DND-41 (cell line): ENCODE measurements around the gene CDC37L1.

ENCODE experiments used
- ATAC-seq: fragments of 200-7000 bp; cut with Tn5 transposase; 3 replicates; pipeline ENCODE4 v1.9.1; 2021; ENCODE audit warnings: low read depth; ENCODE audit not compliant: insufficient read depth
- DNase-seq: peaks from one replicate; pipeline ENCODE4 v3.0.0-alpha.2; 2020
- H2AFZ ChIP-seq: 2 replicates; pipeline ENCODE4 v1.6.0; 2012; ENCODE audit warnings: low read depth, low read length
- H3K27ac ChIP-seq: 2 replicates; pipeline ENCODE4 v1.5.1; 2012; ENCODE audit warnings: low read length, inconsistent platforms
- H3K27me3 ChIP-seq: fragments of 200-600 bp; sonication (generic); 2 replicates; pipeline ENCODE4 v1.6.0; 2012; ENCODE audit warnings: low read length, mild to moderate bottlenecking, inconsistent platforms; ENCODE audit not compliant: insufficient read depth, poor library complexity
- H3K36me3 ChIP-seq: 2 replicates; pipeline ENCODE4 v1.5.1; 2012; ENCODE audit warnings: low read length, inconsistent platforms; ENCODE audit not compliant: insufficient read depth
- H3K4me1 ChIP-seq: 2 replicates; pipeline ENCODE4 v1.5.1; 2012; ENCODE audit warnings: mild to moderate bottlenecking, low read length; ENCODE audit not compliant: insufficient read depth
- H3K4me2 ChIP-seq: 2 replicates; pipeline ENCODE4 v1.6.0; 2012; ENCODE audit warnings: mild to moderate bottlenecking, moderate library complexity, low read length, inconsistent platforms; ENCODE audit not compliant: insufficient read depth
- H3K4me3 ChIP-seq, 2 experiments: fragments of 200-600 bp in 1 of 2; shearing (Covaris generic) in 1 of 2; 2 replicates each; pipeline ENCODE4 v1.5.1; 2012 to 2016; ENCODE audit warnings: inconsistent platforms in 2 of 2, low read length in 2 of 2, mild to moderate bottlenecking in 2 of 2, low read depth in 1 of 2, moderate library complexity in 1 of 2
- H3K79me2 ChIP-seq: 2 replicates; pipeline ENCODE4 v1.6.0; 2012; ENCODE audit warnings: low read length, inconsistent platforms; ENCODE audit not compliant: insufficient read depth
- H3K9ac ChIP-seq: 2 replicates; pipeline ENCODE4 v1.6.0; 2012; ENCODE audit warnings: low read depth, mild to moderate bottlenecking, inconsistent platforms, low read length, moderate library complexity
- H3K9me3 ChIP-seq: 2 replicates; pipeline ENCODE4 v1.5.1; 2012; ENCODE audit warnings: low read length, moderate library complexity, mild to moderate bottlenecking, inconsistent platforms; ENCODE audit not compliant: insufficient read depth, severe bottlenecking
- H4K20me1 ChIP-seq: 2 replicates; pipeline ENCODE4 v1.6.0; 2012; ENCODE audit warnings: low read length; ENCODE audit not compliant: insufficient read depth
- EZH2 ChIP-seq: IDR thresholded peaks from 3 replicates; pipeline ENCODE4 v1.6.1; 2012; ENCODE audit warnings: borderline replicate concordance, low read depth, mild to moderate bottlenecking, moderate library complexity, low read length, inconsistent platforms; ENCODE audit not compliant: severe bottlenecking
- TF ChIP-seq, protein P1 (sequence below): IDR thresholded peaks from 2 replicates; pipeline ENCODE4 v1.5.1; 2012; ENCODE audit warnings: borderline replicate concordance, low read length, moderate library complexity, mild to moderate bottlenecking; ENCODE audit not compliant: poor library complexity, severe bottlenecking; ENCODE audit errors: extremely low read depth

The CDC37L1 gene

GRCh38 chr9:4639420-4639819, 39.9 kb upstream of the CDC37L1 start:
- Histone ChIP-seq H3K9me3 (no peaks in the 10 kb centered on the region), H3K36me3 (no peaks in the 10 kb centered on the region), H3K79me2 (no peaks in the 10 kb centered on the region), H3K27me3 (no peaks in the 10 kb centered on the region), H3K4me1 (no peaks in the 10 kb centered on the region), H4K20me1 (no peaks in the 10 kb centered on the region), H3K4me2 (no peak overlapping the region), H3K27ac (no peak overlapping the region), H3K4me3 (no peak overlapping the region), H3K9ac (no peak overlapping the region), H2AFZ (no peak overlapping the region)
- DNase-seq (no peak), ATAC-seq (no peak)
- no peak for TF ChIP-seq EZH2
- TF ChIP-seq, protein P1, sequence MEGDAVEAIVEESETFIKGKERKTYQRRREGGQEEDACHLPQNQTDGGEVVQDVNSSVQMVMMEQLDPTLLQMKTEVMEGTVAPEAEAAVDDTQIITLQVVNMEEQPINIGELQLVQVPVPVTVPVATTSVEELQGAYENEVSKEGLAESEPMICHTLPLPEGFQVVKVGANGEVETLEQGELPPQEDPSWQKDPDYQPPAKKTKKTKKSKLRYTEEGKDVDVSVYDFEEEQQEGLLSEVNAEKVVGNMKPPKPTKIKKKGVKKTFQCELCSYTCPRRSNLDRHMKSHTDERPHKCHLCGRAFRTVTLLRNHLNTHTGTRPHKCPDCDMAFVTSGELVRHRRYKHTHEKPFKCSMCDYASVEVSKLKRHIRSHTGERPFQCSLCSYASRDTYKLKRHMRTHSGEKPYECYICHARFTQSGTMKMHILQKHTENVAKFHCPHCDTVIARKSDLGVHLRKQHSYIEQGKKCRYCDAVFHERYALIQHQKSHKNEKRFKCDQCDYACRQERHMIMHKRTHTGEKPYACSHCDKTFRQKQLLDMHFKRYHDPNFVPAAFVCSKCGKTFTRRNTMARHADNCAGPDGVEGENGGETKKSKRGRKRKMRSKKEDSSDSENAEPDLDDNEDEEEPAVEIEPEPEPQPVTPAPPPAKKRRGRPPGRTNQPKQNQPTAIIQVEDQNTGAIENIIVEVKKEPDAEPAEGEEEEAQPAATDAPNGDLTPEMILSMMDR = no peak

DNA sequence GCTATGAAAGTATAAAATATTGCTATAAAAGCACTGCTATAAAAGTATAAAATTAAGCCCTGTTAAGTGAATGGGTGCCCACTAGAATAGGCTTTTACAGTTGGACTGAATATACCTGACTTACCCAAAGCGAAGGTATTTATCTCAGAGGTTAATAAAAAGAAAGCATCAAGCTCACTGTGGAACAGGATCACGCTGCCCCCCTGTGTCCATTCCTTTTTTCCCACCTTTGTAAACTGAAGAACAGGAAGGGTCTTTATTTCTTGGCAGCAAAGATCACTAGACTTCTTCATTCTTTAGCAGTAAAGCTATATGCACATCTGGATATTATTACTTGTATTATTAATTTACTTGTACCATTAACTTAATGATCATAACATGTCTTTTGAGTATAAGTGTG, 39.3 kb upstream of the CDC37L1 start:
- Histone ChIP-seq H3K27me3 (no peaks in the 10 kb centered on the region), H3K4me3 (no peak overlapping the region), H3K36me3 (no peaks in the 10 kb centered on the region), H3K4me1 (no peaks in the 10 kb centered on the region), H4K20me1 (no peaks in the 10 kb centered on the region), H3K27ac (no peak overlapping the region), H3K79me2 (no peaks in the 10 kb centered on the region), H2AFZ (no peak overlapping the region), H3K9ac (no peak overlapping the region), H3K4me2 (no peak overlapping the region), H3K9me3 (no peaks in the 10 kb centered on the region)
- no peak for TF ChIP-seq EZH2
- TF ChIP-seq, protein P1 = peak; percentile 57
- DNase-seq (peak; percentile 36), ATAC-seq (peak; percentile 39; the same call in 1 of the 3 replicates)

DNA sequence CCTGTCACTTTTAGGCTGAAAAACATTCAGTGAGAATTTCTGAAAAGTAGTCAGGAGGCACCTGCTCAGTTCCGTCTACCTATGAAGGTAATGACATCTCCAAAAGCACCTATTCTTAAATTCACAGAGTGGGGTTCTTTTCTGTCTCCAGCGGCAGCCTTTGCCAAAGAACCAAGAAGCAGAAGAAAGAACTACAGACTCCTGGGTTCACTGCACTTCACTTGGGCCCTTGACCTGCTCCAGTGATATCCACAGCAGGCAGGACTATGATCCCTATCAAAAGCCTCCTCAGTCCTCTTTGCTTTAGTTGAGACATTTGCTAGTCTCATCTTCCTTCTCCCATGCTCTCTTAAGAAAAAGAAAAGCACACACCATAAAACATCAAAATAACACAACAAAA, 37.0 kb upstream of the CDC37L1 start:
- H3K27ac ChIP-seq = no peak overlapping the region

More for the DNA sequence above, 37.0 kb upstream of the CDC37L1 start:
- Histone ChIP-seq H3K9me3 (no peaks in the 10 kb centered on the region), H3K4me2 (no peak overlapping the region), H3K36me3 (no peaks in the 10 kb centered on the region), H3K27me3 (no peaks in the 10 kb centered on the region), H4K20me1 (no peaks in the 10 kb centered on the region), H3K79me2 (no peaks in the 10 kb centered on the region), H3K9ac (no peak overlapping the region), H2AFZ (no peak overlapping the region), H3K4me1 (no peaks in the 10 kb centered on the region), H3K4me3 (no peak overlapping the region)
- TF ChIP-seq, protein P1 = no peak
- no peak for TF ChIP-seq EZH2
- DNase-seq (no peak), ATAC-seq (no peak)
